Stomach smooth muscle (tissue), 2 donors: Measurements from ENCODE around the gene MTMR11.
A peak's percentile ranks its signal among the peaks of the same experiment; 100 is the strongest.

ENCODE experiments used
- H3K27ac ChIP-seq: one replicate; pipeline ENCODE4 v1.7.0; 2013; ENCODE audit warnings: mild to moderate bottlenecking, low read length, inconsistent platforms
- H3K27me3 ChIP-seq, 2 donors: one replicate each; pipeline ENCODE4 v1.7.0; 2013; ENCODE audit warnings: low read length in 2 of 2; ENCODE audit not compliant: insufficient read depth in 2 of 2, control insufficient read depth in 1 of 2
- H3K36me3 ChIP-seq, 2 donors: one replicate each; pipeline ENCODE4 v1.7.0; 2013; ENCODE audit warnings: low read length in 2 of 2; ENCODE audit not compliant: control insufficient read depth in 2 of 2, insufficient read depth in 2 of 2
- H3K4me1 ChIP-seq: one replicate; pipeline ENCODE4 v1.7.0; 2013; ENCODE audit warnings: low read length; ENCODE audit not compliant: control insufficient read depth, insufficient read depth
- H3K4me3 ChIP-seq, 2 donors: one replicate each; pipeline ENCODE4 v1.7.0; 2013; ENCODE audit warnings: low read length in 2 of 2
- H3K9ac ChIP-seq, 2 donors: one replicate each; pipeline ENCODE4 v1.7.0; 2013; ENCODE audit warnings: low read length in 2 of 2, mild to moderate bottlenecking in 1 of 2
- H3K9me3 ChIP-seq, 2 donors: one replicate each; pipeline ENCODE4 v1.7.0; 2013; ENCODE audit warnings: low read length in 2 of 2; ENCODE audit not compliant: control insufficient read depth in 2 of 2
- donor health status: healthy.
- donor health status: Pancreatic carcinoma.

Gene MTMR11

DNA sequence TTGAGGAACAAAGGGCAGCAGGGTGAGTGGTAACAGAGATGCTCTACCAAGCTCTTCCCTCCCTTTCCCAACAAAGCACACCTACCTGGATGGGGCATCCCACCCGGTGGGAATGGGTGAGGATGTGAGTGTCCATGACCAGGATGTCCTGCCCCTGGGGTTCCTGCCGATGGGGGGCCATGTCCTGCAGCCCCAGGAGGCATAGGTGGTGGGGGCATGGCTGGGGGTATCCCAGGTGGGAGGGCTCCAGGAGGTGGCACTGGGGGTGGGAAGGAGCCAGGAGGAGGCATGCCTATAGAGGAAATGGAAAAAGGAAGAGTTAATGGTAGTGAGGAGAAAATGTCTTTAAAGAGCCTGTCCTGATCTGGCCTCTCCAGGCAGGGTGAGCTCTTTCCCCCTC, 10.9 kb downstream of the MTMR11 start:
- Histone ChIP-seq H3K9ac (no peak overlapping the region), H3K4me3 (peak overlapping the region in 1 of 2 donors; percentile 98), H3K27me3 (no peaks in the 10 kb centered on the region)

DNA sequence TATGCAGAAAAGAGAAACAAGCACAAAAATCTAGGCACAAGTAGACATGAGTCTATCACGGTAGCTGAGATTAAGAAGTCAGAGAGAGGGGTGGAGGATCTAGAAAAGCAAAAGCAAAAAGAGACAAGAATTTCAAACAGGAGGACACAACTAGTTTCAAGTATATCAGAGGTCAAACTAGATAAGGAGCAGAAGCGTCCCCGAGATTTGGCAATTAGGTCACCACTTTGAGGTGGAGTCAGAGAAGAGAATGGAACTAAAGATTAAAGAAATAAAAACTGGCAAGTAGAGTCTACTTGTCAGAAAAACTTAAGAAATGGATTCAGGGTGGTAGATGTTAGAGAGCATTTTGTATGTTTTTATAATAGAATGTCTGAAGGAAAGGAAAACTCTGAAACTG, 11.3 kb downstream of the MTMR11 start:
- H3K27me3 ChIP-seq, result no peaks in the 10 kb centered on the region
- no peak overlapping the region for H3K9ac ChIP-seq
- H3K4me1 ChIP-seq, result peaks cover 28% of the 10 kb centered on the region
- no peaks in the 10 kb centered on the region for H3K9me3 ChIP-seq
- peaks cover 46 to 50% of the 10 kb centered on the region in 2 donors for H3K36me3 ChIP-seq
- no peak overlapping the region for H3K4me3 ChIP-seq
- no peak overlapping the region for H3K27ac ChIP-seq

More for the DNA sequence above, 10.9 kb downstream of the MTMR11 start:
- H3K9me3 ChIP-seq, result no peaks in the 10 kb centered on the region
- H3K36me3 ChIP-seq, result peaks cover 46 to 53% of the 10 kb centered on the region in 2 donors
- peaks cover 28% of the 10 kb centered on the region for H3K4me1 ChIP-seq
- no peak overlapping the region for H3K27ac ChIP-seq

DNA sequence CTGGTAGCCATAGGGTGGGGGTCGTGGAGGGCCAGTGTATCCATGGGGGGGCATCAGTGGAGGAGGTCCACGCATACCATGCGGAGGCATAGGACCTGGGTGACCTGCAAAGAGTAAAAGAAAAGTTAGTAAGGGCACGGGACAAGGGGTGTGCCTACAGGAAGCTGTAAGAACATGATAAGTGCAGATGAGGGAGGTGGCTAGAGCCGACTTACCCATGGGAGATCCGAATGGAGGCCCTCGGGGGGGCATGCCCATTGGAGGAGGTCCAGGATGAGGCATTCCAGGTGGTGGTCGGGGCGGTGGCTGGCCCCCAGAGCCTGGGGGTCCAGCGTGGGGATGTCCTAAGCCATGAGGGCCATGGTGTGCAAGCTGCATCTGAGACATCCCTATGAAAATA, 13.1 kb downstream of the MTMR11 start:
- no peaks in the 10 kb centered on the region for H3K9me3 ChIP-seq
- no peak overlapping the region for H3K27ac ChIP-seq
- H3K9ac ChIP-seq, result no peak overlapping the region
- peaks cover 33 to 38% of the 10 kb centered on the region in 2 donors for H3K36me3 ChIP-seq
- H3K4me1 ChIP-seq, result peaks cover 27% of the 10 kb centered on the region
- no peak overlapping the region for H3K4me3 ChIP-seq
- no peaks in the 10 kb centered on the region for H3K27me3 ChIP-seq

DNA sequence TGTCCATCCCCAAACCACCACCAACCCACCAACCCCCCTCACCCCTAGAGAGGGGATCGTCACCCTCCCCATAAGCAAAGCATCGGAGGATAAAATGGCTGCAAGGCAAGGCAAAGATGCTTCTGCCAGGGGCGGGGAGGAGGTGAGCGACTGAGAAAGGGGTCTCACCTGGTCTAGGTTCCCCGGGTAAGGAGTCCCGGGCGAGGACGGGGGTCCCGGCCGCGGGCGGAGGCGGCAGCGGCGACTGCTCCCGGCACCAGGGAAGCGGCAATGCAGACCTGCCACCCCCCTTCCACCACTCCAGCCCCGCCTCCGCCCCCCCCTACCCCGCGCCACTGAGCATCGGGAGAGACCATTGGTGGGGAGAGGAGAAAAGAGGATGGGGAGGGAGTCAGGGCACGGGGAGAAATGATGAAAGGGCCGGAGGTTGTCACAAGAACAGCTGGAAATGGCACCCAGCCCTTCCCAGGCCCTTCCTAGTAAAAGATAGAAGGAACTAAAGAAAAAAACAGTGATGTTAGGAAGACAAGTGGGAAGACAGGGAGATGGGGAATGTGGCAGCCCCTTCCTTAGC, 19.0 kb downstream of the MTMR11 start, which contains the start of gene SV2A:
TSS of gene SV2A (minus strand) at position 274 of the 574 bp plus-strand sequence. CDS start 4,004 bp downstream, outside the sequence.
- Histone ChIP-seq H3K4me3 (peak within 1 kb of the TSS; percentile 79 to 84), H3K4me1 (peaks cover 14% of the 10 kb centered on the region), H3K27ac (no peak within 1 kb of the TSS), H3K36me3 (no peaks in the 10 kb centered on the region), H3K27me3 (peaks cover 0 to 3% of the 10 kb centered on the region in 2 donors), H3K9me3 (no peaks in the 10 kb centered on the region), H3K9ac (peak within 1 kb of the TSS; percentile 68 to 76)

DNA sequence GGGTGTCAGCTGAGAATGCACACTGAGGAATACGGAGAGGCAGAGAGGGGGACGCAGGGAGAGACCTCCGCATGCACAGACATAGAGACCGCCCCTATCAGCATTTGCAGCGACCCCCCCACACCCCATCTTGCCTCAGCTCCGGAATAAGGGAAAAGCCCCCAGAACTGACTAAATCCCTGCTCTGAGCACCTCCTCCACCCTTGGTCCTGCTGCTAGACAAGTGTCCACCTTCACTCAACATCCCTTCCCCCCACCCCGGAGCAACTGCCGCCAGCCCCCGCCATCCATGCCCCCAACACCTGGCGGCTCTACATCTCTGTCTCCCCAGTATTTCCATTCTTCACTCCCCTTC, 19.8 kb downstream of the MTMR11 start:
- H3K9me3 ChIP-seq, result no peaks in the 10 kb centered on the region
- H3K4me1 ChIP-seq, result peaks cover 14% of the 10 kb centered on the region
- no peak overlapping the region for H3K27ac ChIP-seq
- H3K27me3 ChIP-seq, result peaks cover 0 to 3% of the 10 kb centered on the region in 2 donors
- H3K4me3 ChIP-seq, result peak overlapping the region; percentile 79 to 84
- H3K9ac ChIP-seq, result peak overlapping the region in 1 of 2 donors; percentile 76
- H3K36me3 ChIP-seq, result no peaks in the 10 kb centered on the region

DNA sequence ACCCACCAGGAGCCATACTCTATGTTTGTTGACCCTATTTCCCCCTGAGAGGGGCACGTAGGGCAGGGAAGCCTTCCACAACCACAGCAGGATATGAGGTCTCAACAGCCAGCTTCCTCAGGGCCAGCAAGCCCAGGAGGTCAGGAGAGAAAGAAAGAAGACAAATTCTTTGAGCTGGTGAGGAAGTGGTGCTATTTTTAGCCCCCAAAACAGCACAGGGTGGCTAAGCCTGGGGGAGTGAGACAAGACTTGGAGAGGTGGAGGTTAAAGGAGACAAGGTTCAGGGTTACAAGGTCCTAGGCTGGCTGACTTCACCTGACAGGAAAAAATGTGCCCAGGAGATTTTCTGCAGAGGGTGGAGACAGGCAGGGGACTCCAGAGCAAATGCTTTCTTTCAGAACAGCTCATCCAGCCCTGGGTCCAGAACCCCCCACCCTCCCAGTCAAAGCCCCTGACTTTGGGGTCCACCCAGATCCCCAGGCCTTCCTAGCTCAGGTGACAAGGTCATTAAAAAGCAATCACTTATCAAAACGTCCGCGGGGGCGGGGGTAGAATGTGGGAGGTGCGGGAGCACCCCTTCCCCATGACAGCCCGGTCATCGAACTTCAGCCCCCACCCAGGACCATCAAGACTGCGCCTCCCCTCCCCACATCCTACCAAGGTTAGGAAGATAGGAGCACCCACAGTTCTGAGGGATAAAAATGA, 20.3 kb downstream of the MTMR11 start:
- Histone ChIP-seq H3K36me3 (no peaks in the 10 kb centered on the region), H3K9me3 (no peaks in the 10 kb centered on the region), H3K27ac (no peak overlapping the region), H3K9ac (peak overlapping the region; percentile 29 to 76), H3K4me3 (peak overlapping the region; percentile 48 to 79), H3K4me1 (peaks cover 14% of the 10 kb centered on the region), H3K27me3 (peaks cover 0 to 3% of the 10 kb centered on the region in 2 donors)

DNA sequence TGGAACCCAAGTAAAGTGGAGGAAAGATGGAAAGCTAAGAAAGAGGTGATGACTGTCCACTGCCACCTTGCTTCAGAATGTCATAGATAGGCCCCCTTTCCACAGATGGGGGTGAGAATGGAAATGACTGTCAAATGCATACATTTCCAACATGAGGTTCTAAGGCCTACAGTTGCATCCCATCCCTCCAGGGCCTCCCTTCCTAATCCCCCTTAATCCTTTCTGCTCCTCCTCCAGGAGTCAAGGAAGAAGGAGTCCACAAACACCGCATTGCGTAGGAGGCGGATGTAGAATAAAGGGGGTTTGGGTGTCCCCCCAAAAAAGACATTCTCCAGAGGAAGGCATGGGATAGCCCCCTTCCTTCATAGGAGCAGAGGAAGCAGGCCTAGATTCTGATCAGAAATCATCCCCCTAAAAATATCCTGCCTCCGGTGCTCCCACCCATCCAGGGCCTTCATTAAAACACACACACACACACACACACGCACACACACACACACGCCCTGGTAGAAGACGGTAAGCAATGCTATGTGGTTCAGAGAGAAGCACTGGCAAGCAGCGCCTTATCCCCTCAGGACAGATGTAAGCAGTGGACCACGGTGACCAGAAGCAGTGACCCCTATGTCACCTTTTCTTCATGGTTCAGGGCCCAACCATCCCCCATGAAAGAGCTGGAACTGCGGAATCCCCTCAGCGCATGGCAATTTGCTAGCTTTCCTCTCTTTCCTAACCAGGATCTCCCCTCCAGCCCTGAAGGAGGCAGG, 21.1 kb downstream of the MTMR11 start:
- H3K9me3 ChIP-seq, result no peaks in the 10 kb centered on the region
- H3K9ac ChIP-seq, result no peak overlapping the region
- H3K27me3 ChIP-seq, result peaks cover 0 to 3% of the 10 kb centered on the region in 2 donors
- no peak overlapping the region for H3K27ac ChIP-seq
- H3K4me1 ChIP-seq, result peaks cover 14% of the 10 kb centered on the region
- no peak overlapping the region for H3K4me3 ChIP-seq
- H3K36me3 ChIP-seq, result no peaks in the 10 kb centered on the region

DNA sequence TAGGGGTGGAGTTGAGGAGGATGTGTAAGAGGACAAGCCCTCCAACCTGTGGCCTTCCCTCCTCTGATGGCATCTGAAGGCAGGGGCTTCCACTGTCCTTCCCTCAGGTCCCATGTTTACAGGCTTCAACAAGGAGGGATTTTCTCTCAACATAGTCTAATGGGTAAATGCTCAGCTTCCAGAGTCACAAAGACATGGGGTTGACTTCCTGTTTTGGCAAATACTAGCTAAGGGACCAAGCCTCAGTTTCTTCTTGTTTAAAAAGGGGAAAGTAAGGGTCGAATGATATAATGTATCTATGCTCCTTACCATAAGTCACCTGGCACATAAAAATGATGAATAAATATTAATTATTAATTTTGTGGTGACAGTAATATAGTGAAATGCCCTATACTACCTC, 22.1 kb downstream of the MTMR11 start:
- no peak overlapping the region for H3K27ac ChIP-seq
- peaks cover 14% of the 10 kb centered on the region for H3K4me1 ChIP-seq
- no peaks in the 10 kb centered on the region for H3K9me3 ChIP-seq
- H3K9ac ChIP-seq, result no peak overlapping the region
- peaks cover 0 to 3% of the 10 kb centered on the region in 2 donors for H3K27me3 ChIP-seq
- H3K4me3 ChIP-seq, result no peak overlapping the region
- no peaks in the 10 kb centered on the region for H3K36me3 ChIP-seq

DNA sequence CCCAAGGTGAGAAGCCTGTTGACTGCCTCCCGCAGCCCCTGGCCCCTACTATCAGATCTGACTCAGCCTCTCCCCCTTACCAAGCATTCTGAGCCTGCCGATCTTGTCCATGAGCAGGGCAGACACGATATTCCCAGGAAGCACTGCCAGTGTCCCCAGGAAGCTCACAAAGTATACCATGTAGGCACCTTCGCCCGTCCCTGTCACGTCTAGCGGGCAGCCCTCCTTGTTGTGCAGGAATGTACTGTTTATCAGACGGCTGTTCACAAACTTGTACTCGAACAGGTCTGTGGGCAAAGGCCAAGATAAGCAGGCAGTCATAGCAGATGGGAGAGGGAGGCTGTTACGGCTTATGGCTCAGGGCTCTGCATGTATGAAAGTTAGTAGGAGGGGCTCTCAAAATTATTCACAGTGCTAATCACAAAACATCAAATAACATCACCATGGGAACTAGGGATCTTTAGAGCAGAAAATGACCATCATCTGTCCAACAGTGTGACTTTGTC, 30.1 kb downstream of the MTMR11 start:
- Histone ChIP-seq H3K9ac (no peak overlapping the region), H3K27me3 (no peaks in the 10 kb centered on the region), H3K36me3 (peaks cover 0 to 11% of the 10 kb centered on the region in 2 donors), H3K27ac (no peak overlapping the region), H3K4me1 (no peaks in the 10 kb centered on the region), H3K9me3 (no peaks in the 10 kb centered on the region), H3K4me3 (no peak overlapping the region)

DNA sequence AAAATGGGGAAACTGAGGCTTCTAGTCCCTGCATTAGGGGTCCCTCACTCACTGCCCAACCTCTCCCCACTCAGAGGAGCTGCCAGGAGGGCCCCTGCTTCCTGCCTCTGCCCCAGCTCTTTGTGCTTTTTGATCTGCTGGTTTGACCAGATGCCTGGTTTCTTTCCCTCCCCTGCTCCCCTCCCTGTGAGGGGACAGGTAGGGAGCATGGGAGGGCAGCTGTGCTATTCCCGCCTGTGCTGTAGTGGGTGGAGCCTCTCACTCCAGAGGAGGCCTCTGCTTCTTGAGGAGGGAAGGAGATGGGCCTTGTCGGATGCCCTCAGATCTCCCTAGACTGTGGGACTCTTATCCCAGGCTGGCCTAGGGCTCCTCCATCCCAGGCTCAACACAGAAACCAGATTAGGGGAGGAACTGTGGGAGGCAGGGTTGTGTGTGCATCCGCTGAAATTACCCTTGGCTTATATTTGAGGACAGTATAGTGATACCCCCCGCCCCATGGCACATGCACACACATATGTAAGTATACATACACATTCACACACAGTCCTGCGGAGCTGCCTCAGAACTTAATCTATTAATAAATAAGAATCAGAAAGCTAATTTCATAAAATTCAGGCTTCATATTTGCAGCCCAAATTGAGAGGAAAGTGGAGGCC, 32.7 kb downstream of the MTMR11 start:
- H3K9ac ChIP-seq, result no peak overlapping the region
- H3K27ac ChIP-seq, result no peak overlapping the region
- no peak overlapping the region for H3K4me3 ChIP-seq
- H3K36me3 ChIP-seq, result peaks cover 0 to 9% of the 10 kb centered on the region in 2 donors
- H3K9me3 ChIP-seq, result no peaks in the 10 kb centered on the region
- H3K4me1 ChIP-seq, result peaks cover 15% of the 10 kb centered on the region
- H3K27me3 ChIP-seq, result no peaks in the 10 kb centered on the region
